Muscle of leg (tissue), 11 donors: ENCODE results near the gene TAS2R40. TPM values are rescaled to one million over a fixed set of nuclear protein-coding genes. Genes with fewer than 3 reads are reported as not detected.
A peak's percentile ranks its signal among the peaks of the same experiment; 100 is the strongest.
"Not testable (repeated sequence)": the region's sequence is repeated elsewhere in the genome, so short reads cannot be mapped to it uniquely, and the experiment has no call there.

Experiments used
- DNase-seq: peaks from one replicate; pipeline ENCODE4 v3.0.0; 2013
- H3K27ac ChIP-seq: one replicate; pipeline ENCODE4 v1.5.1; 2013; ENCODE audit warnings: mild to moderate bottlenecking, low read length, control low read depth
- H3K27me3 ChIP-seq: one replicate; pipeline ENCODE4 v1.6.1; 2013; ENCODE audit warnings: low read length; ENCODE audit not compliant: control insufficient read depth, insufficient read depth
- H3K36me3 ChIP-seq: one replicate; pipeline ENCODE4 v1.6.1; 2013; ENCODE audit warnings: low read length; ENCODE audit not compliant: control insufficient read depth, insufficient read depth
- H3K4me1 ChIP-seq: one replicate; pipeline ENCODE4 v1.6.1; 2013; ENCODE audit warnings: low read length; ENCODE audit not compliant: control insufficient read depth, insufficient read depth
- H3K4me3 ChIP-seq: one replicate; pipeline ENCODE4 v1.5.1; 2013; ENCODE audit warnings: low read length, control low read depth
- H3K9me3 ChIP-seq: replicated peaks from 2 replicates; pipeline ENCODE4 v1.6.1; 2013; ENCODE audit warnings: low read depth, low read length; ENCODE audit not compliant: control insufficient read depth
- WGBS: methylation state at CpG from one replicate; pipeline ENCODE4 v1.1.5; 2013; ENCODE audit warnings: missing lambda C conversion rate; ENCODE audit not compliant: insufficient coverage; 5-methylcytosine and 5-hydroxymethylcytosine counted together
- polyA plus RNA-seq, 8 donors: library from polyadenylated mRNA; unstranded; fragments of 120-200 nt; gene quantifications; one replicate each; pipeline versions ENCODE4 v1.2.1 to v1.2.3, GENCODE V29; 2013; ENCODE audit warnings: inconsistent platforms in 1 of 8, low replicate concordance in 1 of 8; ENCODE audit not compliant: insufficient read length in 8 of 8, insufficient read depth in 1 of 8
- total RNA-seq: library from RNA; stranded (reverse); fragments of 120-200 nt; gene quantifications from one replicate; pipeline ENCODE4 v1.2.4, GENCODE V29; 2013

TAS2R40 gene
- total and polyA plus RNA-seq, 9 donors: not detected

DNA sequence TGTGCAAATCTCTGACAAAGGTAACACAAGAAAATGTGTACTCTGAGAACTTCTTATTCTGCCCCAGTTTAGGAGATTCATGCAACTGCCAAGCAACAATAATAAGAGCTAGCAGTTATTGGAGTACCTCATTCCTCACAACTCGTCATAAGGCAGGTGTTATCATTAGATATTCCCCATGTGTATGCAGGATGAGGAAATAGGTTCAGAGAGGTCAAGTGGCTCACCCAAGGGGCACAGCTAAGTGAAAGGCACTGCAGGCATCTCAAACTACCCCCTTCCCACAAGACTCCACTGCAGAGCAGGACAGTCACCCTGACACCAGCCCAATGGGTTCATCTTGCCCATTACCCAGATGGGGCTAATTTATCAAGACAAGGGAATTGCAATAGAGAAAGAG lies 40.1 kb downstream of the TAS2R40 start:
- Histone ChIP-seq H3K27ac (no peak overlapping the region), H3K4me3 (no peak overlapping the region), H3K27me3 (no peaks in the 10 kb centered on the region), H3K36me3 (peaks cover 11% of the 10 kb centered on the region), H3K4me1 (peaks cover 19% of the 10 kb centered on the region), H3K9me3 (no peaks in the 10 kb centered on the region)
- WGBS: no CpG with 5 or more reads among the region's 1 CpG
- no peak for DNase-seq

DNA sequence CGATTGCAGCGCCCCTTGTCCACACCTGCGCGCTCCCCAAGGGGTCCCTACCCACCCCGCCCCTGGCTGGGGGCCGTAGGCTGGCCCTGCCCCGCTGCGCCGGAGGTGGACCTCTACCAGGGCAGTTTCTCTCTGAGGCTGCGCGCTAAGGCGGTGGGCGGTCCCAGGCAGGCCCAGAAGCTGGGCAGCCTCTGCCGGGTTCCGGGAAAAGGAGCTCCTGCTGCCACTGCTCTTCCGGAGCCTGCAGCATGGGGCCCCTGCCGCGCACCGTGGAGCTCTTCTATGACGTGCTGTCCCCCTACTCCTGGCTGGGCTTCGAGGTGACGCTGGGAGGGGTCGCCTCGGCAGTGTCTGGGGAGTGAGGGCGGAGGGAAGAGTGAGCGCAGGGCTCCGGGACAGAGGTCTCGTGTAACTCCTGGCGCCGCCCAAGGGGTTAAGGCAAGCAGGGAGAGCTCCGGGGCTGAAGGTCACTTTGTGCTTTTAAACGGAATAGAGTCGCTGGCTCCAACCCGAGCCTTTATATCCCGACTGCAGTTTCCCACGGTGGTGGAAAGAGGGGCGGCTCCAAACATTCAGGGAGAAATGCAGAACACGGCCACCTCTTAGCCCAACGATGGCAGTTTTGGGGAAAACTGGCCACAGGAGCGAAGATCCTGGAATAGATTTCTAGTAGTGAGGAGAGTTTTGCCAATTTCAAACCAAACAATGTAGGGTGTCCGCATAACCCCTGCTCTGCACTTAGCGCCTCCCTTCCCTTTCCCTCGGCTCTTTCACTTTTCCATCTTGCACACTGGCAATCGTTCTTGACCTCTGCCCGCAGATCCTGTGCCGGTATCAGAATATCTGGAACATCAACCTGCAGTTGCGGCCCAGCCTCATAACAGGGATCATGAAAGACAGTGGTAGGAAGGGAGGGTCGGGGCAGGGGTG lies 41.7 kb downstream of the TAS2R40 start, which contains the start of gene GSTK1:
TSS of gene GSTK1 (plus strand) at position 176 of the 930 bp plus-strand sequence. CDS start at position 249, 73 bp downstream.
- 1% methylated on average over 35 of the region's 48 CpGs for WGBS
- H3K4me1 ChIP-seq: peaks cover 19% of the 10 kb centered on the region
- H3K9me3 ChIP-seq: no peaks in the 10 kb centered on the region
- H3K36me3 ChIP-seq: peaks cover 27% of the 10 kb centered on the region
- DNase-seq: peak; percentile 90
- H3K27ac ChIP-seq: peak within 1 kb of the TSS; percentile 84
- H3K27me3 ChIP-seq: no peaks in the 10 kb centered on the region
- peak within 1 kb of the TSS; percentile 69 for H3K4me3 ChIP-seq

DNA sequence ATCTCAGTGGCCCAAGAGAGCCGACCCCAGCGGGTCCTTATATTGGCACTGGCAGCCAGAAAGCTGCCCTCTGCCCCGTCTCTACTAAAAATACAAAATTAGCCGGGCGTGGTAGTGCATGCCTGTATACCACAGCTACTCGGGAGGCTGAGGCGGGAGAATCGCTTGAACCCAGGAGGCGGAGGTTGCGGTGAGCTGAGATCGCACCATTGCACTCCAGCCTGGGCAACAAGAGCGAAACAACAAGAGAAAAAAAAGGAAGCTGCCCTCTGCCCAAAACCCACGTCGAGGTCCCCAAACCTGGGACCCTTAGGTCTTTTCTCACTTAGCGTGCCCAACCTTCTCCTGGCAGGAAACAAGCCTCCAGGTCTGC lies 42.3 kb downstream of the TAS2R40 start:
- not testable (repeated sequence) for H3K27me3 ChIP-seq, H3K9me3 ChIP-seq, DNase-seq
- WGBS: 80% methylated on average over 14 of the region's 15 CpGs
- peak overlapping the region; percentile 69 for H3K4me3 ChIP-seq
- peak overlapping the region; percentile 84 for H3K27ac ChIP-seq
- peaks cover 19% of the 10 kb centered on the region for H3K4me1 ChIP-seq
- peaks cover 33% of the 10 kb centered on the region for H3K36me3 ChIP-seq

DNA sequence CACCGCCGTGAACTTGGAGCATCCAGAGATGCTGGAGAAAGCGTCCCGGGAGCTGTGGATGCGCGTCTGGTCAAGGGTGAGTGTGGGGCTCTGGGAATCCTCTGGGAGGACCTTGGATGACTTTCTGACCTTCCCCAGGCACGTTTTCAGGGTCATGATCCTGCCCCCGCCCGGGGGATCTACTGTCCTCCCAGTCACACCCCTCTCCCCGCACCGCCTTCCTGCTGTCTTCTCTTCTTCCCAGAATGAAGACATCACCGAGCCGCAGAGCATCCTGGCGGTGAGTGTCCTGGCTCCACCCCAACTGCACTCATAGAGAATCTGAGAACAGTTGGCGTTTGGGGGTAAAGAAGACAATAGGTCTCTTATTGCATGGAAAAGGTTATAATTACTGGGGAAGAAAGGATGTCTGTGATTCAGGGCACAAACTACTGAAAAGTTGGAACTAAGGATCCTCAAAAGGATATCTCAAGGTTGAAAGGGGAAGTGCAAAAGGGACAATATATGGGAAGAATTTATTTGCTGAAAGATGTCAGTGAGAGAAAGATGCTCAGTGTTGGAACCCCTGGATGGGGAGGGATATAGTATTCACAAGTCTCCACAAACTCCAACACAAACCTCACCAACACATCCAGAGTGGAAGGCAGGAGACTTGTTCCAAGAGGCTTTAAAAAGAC lies 43.3 kb downstream of the TAS2R40 start:
- Histone ChIP-seq H3K4me3 (no peak overlapping the region), H3K27me3 (no peaks in the 10 kb centered on the region), H3K36me3 (peaks cover 39% of the 10 kb centered on the region), H3K27ac (no peak overlapping the region), H3K9me3 (no peaks in the 10 kb centered on the region), H3K4me1 (peaks cover 19% of the 10 kb centered on the region)
- 81% methylated on average over 10 of the region's 15 CpGs for WGBS
- no peak for DNase-seq

DNA sequence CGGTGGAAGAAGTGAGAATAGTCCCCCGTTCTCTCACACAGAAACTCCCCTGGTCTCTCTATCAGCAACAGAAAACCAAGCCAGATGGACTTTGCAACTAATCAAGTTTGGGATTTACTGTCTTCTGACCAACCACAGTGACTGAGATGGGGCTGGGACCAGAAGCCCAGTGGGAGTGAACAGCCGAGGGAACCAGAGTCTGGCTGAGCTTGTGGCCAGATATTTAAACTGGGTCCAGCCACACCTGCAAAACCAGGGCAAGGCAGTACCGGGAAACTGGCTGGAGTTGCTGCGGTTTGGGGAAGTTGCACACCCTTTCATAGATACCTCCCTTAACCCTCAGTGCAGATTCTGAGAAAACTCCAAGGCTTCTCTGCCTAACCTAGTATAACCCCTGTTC lies 47.4 kb downstream of the TAS2R40 start:
- Histone ChIP-seq H3K27me3 (no peaks in the 10 kb centered on the region), H3K36me3 (peaks cover 39% of the 10 kb centered on the region), H3K27ac (no peak overlapping the region), H3K4me3 (no peak overlapping the region), H3K9me3 (no peaks in the 10 kb centered on the region), H3K4me1 (peaks cover 9% of the 10 kb centered on the region)
- DNase-seq: no peak
- 76% methylated on average over 3 of the region's 5 CpGs for WGBS

DNA sequence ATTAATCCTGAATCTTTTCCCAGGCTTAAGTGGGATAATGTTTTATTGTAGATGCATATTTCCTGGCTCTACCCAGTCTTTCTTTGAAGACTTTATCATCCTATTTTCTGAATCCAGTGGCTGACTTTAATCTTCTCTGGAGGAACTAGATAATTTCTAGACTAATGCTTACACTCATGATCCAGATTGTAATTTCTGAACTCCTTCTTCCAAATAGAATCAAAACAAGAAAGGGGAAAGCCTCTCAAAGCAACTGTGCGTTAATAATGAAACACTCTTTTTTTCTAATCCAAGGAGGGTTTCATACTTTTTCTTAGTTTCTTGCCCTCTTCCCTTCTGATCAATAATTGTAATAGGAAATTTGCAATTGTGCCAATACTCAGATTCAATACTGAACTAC lies 49.4 kb downstream of the TAS2R40 start:
- no peaks in the 10 kb centered on the region for H3K9me3 ChIP-seq
- no CpG with 5 or more reads among the region's 1 CpG for WGBS
- no peak overlapping the region for H3K27ac ChIP-seq
- no peak overlapping the region for H3K4me3 ChIP-seq
- DNase-seq: no peak
- H3K36me3 ChIP-seq: peaks cover 33% of the 10 kb centered on the region
- no peaks in the 10 kb centered on the region for H3K4me1 ChIP-seq
- H3K27me3 ChIP-seq: no peaks in the 10 kb centered on the region

Other genes starting within 250 kb of the TAS2R40 start
- gene OR9A2, start 194.9 kb upstream of the TAS2R40 start, total RNA-seq: 0.18 TPM
- gene OR9A2, start 194.9 kb upstream of the TAS2R40 start, polyA plus RNA-seq: not detected
- not detected for gene OR6V1, start 169.7 kb upstream of the TAS2R40 start, total RNA-seq
- not detected for gene OR6V1, start 169.7 kb upstream of the TAS2R40 start, polyA plus RNA-seq
- not detected for gene PIP, start 90.0 kb upstream of the TAS2R40 start, total RNA-seq
- not detected for gene PIP, start 90.0 kb upstream of the TAS2R40 start, polyA plus RNA-seq
- gene TAS2R39, start 38.6 kb upstream of the TAS2R40 start, total RNA-seq: not detected
- under 1 TPM in 1 of 8 donors, not detected in 7; 0.32 TPM for gene TAS2R39, start 38.6 kb upstream of the TAS2R40 start, polyA plus RNA-seq
- gene GSTK1, start 41.4 kb downstream of the TAS2R40 start, total RNA-seq: 80.2 TPM
- gene GSTK1, start 41.4 kb downstream of the TAS2R40 start, polyA plus RNA-seq: 10 to 100 TPM; 77.2 to 98.4 (median 84.7) TPM
- 0.40 TPM for gene TMEM139, start 62.9 kb downstream of the TAS2R40 start, total RNA-seq
- gene TMEM139, start 62.9 kb downstream of the TAS2R40 start, polyA plus RNA-seq: 1 to 10 TPM in 4 of 8 donors, under 1 TPM in 4; 0.67 to 3.9 (median 1.0) TPM
- gene CASP2, start 66.3 kb downstream of the TAS2R40 start, total RNA-seq: 12.1 TPM
- 10 to 100 TPM; 18.8 to 29.1 (median 21.3) TPM for gene CASP2, start 66.3 kb downstream of the TAS2R40 start, polyA plus RNA-seq
- 1.1 TPM for gene CLCN1, start 94.1 kb downstream of the TAS2R40 start, total RNA-seq
- 1 to 10 TPM in 5 of 8 donors, under 1 TPM in 3; 0.27 to 3.1 (median 1.2) TPM for gene CLCN1, start 94.1 kb downstream of the TAS2R40 start, polyA plus RNA-seq
- 1.4 TPM for gene FAM131B, start 140.7 kb downstream of the TAS2R40 start, total RNA-seq
- 1 to 10 TPM; 1.5 to 2.6 (median 2.0) TPM for gene FAM131B, start 140.7 kb downstream of the TAS2R40 start, polyA plus RNA-seq
- gene ZYX, start 159.3 kb downstream of the TAS2R40 start, total RNA-seq: 41.4 TPM
- gene ZYX, start 159.3 kb downstream of the TAS2R40 start, polyA plus RNA-seq: 100 to 1,000 TPM; 181 to 290 (median 223) TPM
- gene EPHA1, start 186.8 kb downstream of the TAS2R40 start, total RNA-seq: not detected
- gene EPHA1, start 186.8 kb downstream of the TAS2R40 start, polyA plus RNA-seq: 1 to 10 TPM; 2.1 to 6.1 (median 4.4) TPM
- gene TAS2R60, start 221.4 kb downstream of the TAS2R40 start, total RNA-seq: not detected
- gene TAS2R60, start 221.4 kb downstream of the TAS2R40 start, polyA plus RNA-seq: not detected